22Rv1 (cell line): Measurements from ENCODE around the gene KRTAP10-5.

Source experiments
- H3K27ac ChIP-seq: fragments of 450-650 bp; 2 replicates; pipeline ENCODE4 v1.5.1; 2017
- ZFX ChIP-seq: fragments of 450-650 bp; IDR thresholded peaks from 2 replicates; pipeline ENCODE4 v1.6.1; 2017; ENCODE audit warnings: antibody characterized with exemption, borderline replicate concordance
- TF ChIP-seq, protein P1 (sequence below): fragments of 450-650 bp; IDR thresholded peaks from 2 replicates; pipeline ENCODE4 v1.5.1; 2017; ENCODE audit warnings: mild to moderate bottlenecking

KRTAP10-5 gene

DNA sequence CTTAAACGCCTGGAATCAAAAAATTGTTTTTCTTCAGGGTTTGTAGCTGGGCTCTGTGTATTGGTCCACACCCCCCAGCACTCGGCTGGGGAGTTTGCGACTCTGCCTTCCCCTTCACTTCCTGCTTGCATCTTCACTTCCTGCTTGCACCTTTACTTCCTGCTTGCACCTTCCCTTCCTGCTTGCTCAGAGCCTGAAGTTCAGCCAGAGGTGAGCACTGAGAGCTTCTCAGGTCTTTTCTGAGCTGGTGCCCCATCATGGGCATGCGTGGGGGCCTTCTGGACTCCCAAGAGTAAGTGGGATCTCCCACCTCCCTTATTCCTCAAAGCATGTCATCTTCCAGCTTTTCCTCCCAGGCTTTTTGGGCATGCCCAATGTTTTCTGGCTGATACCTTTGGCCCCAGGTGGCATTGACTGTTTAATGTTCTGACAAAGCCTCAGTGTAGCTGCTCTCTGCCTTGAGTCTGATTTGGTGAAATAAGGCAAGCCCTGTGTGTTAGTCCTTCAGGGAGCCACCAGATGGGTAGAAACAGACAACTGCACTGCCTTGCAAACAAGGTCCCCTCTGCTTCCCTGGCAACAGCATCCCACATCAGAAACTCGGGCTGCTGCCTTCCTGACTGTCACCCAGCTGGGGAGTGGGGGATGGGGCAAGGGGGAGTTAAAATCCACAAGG lies 32.6 kb downstream of the KRTAP10-5 start:
- TF ChIP-seq, protein P1, sequence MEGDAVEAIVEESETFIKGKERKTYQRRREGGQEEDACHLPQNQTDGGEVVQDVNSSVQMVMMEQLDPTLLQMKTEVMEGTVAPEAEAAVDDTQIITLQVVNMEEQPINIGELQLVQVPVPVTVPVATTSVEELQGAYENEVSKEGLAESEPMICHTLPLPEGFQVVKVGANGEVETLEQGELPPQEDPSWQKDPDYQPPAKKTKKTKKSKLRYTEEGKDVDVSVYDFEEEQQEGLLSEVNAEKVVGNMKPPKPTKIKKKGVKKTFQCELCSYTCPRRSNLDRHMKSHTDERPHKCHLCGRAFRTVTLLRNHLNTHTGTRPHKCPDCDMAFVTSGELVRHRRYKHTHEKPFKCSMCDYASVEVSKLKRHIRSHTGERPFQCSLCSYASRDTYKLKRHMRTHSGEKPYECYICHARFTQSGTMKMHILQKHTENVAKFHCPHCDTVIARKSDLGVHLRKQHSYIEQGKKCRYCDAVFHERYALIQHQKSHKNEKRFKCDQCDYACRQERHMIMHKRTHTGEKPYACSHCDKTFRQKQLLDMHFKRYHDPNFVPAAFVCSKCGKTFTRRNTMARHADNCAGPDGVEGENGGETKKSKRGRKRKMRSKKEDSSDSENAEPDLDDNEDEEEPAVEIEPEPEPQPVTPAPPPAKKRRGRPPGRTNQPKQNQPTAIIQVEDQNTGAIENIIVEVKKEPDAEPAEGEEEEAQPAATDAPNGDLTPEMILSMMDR = no peak
- TF ChIP-seq ZFX = no peak
- no peak overlapping the region for H3K27ac ChIP-seq

DNA sequence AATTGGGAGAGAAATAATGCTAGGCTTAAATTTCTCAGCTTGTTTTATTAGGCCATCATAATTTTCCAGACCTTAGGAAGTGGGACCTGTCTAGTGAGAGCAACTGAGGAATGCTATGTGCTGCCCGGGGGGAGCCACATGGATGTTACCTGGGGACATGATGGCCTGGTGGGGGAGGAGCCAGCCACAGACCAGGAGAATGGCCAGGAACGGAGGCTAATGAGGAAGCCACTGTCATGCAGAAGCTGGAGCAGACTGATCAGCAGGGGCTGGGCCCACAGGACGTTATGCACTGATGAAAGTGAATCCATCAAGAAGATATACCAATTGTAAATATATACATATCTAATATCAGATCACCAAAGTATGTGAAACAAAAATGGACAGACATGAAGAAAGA lies 35.8 kb downstream of the KRTAP10-5 start:
- no peak overlapping the region for H3K27ac ChIP-seq
- TF ChIP-seq, protein P1 = no peak
- TF ChIP-seq ZFX = no peak

DNA sequence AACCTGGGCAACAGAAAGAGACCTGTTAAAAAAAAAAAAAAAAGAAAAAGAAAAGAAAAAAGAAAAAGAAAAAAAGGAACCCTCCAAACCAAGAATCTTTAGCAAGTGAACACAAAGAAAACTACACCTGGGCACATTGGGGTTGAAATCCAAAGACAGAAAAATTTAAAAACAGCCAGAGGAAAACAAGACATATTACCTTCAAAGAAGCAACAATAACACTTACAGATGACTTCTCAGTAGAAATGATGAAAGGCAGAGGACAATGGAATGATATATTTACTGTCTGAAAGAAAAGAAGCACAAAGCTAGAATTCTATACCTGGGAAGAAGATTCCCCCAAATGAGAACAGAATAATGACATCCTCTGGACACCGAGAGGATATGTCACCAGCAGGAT lies 37.7 kb downstream of the KRTAP10-5 start:
- no peak for TF ChIP-seq ZFX
- no peak overlapping the region for H3K27ac ChIP-seq

DNA sequence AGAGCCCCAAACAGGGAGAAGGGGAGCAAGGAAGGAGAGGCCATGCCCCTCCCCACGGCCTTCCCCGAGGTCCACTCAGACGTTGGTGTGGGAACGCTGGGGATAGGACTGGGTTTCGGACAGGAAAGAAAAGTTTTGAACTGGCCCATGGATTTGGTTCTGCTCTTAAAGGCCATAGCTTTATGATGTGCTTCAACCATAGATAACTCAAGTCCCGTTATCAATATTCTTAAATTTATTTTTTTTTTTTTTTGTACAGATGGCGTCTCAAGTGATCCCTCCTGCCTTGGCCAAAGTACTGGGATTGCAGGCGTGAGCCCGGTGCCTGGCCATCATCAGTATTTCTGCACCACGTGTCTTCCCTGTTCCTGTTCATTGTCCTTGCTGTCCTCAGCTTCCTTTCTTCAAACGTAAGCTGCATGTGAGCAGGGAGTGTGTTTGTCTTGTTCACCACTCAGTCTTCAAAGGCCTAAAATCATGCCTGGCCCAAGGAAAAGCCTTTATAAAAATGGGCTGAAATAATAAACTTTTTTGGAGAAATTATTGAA lies 39.6 kb downstream of the KRTAP10-5 start:
- TF ChIP-seq ZFX = no peak
- TF ChIP-seq, protein P1 = no peak
- H3K27ac ChIP-seq = no peak overlapping the region

DNA sequence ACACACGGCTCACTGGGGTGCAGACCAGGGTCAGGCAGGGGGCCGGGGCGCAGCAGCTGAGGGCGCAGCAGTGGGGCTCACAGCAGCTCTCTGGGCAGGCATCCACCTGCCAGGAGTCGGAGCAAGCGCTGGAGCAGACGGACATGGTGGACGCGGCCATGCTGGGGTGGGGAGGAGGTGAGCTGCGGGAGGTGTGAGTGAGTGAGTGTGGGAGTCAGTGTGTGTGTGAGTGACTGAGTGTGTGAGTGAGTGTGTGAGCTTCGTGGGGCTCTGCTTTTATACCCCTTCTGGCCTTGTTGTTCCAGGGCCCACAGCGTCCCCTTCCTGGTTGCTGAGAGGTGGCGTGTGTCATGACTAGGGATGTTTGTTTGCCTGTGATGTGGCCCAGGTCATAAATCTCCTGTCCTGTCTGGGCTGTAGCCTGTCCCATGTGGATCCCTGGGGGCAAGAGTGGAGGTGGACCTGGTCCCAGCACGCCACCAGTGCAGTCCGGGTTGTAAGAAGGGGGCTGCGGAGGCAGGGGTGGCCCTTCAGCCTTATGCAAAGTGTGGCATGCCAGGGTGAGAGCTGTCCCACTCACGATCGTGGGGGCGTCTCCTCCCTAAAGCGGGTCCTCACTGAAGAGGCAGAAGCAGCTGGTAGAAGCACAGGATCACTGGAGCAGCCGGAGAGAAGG lies 40.3 kb downstream of the KRTAP10-5 start, which contains the start of gene KRTAP10-1:
TSS of gene KRTAP10-1 (minus strand) at position 205 of the 676 bp plus-strand sequence. CDS start at position 160, 45 bp downstream.
- TF ChIP-seq, protein P1 = no peak
- TF ChIP-seq ZFX = no peak

DNA sequence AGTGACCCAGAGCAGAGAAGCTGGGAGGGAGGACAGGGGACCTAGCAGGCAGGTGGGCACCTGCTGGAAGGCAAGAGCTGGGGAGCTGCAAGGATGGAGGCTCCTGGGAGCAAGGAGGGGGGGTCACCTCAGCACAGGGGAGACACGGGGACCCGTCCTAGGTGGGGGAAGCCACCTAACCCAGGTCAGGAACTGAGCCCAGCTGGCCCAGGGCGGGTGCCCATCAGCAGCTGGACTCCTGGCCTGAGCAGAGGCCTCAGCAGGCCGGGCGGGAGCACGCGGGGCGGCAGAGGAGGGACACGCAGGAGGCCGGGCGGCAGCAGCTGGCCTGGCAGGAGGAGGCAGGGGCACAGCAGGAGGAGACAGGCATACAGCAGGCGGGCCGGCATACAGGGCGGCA lies 41.4 kb downstream of the KRTAP10-5 start:
- no peak overlapping the region for H3K27ac ChIP-seq
- TF ChIP-seq, protein P1 = no peak
- no peak for TF ChIP-seq ZFX

More for the DNA sequence above, 40.3 kb downstream of the KRTAP10-5 start, which contains the start of gene KRTAP10-1:
- no peak within 1 kb of the TSS for H3K27ac ChIP-seq

DNA sequence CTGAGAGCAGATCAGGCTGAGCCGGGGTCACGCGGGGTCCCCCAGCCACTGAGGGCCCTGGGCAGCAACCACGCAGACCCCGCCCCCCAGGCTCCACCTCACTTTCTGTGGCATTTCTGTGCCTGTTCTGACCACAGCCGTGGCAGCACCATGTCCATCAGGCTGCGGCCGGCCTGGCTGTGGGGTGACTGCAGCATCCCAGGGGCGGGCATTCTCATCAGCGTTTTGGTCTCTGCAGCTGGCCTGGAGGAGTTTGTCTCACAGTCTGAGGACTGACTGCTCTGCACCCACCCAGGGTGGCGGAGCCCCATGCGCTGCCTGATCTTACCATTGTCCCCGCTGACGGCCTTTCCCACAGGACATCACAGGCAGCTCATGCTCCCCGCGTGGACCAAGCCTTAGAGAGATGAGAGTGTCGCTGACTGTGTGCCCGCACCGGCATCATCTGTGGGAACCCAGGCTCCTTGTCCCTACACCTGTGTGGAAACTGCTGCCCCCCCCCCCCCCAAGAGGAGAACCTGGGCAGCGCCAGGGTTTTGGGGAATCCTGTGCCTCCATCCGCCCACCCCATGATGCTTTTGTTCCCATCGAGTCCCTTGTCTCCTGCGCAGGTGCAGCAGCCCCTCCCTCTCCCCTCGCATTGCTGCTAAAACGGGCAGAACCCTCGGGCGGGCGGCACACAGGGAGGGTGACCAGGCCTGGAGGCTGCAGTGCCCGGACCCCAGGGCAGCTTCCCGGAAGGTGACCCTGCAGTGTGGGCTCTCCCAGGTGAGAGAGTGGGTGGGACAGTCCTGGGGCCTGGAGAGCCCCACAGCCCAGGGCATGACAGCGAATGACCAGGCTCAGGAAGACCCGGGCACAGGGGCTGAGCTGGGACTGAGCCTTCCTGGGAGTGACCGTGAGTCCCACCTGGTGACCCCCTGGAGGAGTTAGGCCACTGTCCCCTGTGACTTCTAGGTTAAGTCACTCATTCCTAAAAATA lies 42.2 kb downstream of the KRTAP10-5 start:
- no peak overlapping the region for H3K27ac ChIP-seq
- TF ChIP-seq ZFX = no peak
- TF ChIP-seq, protein P1 = no peak
